Astrocyte of the spinal cord (primary cell): ENCODE measurements around the gene TBL3.
A peak's percentile ranks its signal among the peaks of the same experiment; 100 is the strongest.

ENCODE experiments used
- DNase-seq: peaks from one replicate; pipeline ENCODE4 v3.0.0; 2011; ENCODE audit warnings: low read depth, low spot score
- H3K4me3 ChIP-seq: 2 replicates; pipeline ENCODE4 v1.5.1; 2011; ENCODE audit warnings: low read depth, mild to moderate bottlenecking, low read length, moderate library complexity
- CTCF ChIP-seq: IDR thresholded peaks from 2 replicates; pipeline ENCODE4 v1.5.1; 2012; ENCODE audit warnings: low read depth, mild to moderate bottlenecking, low read length, inconsistent platforms
- in situ Hi-C: cut with HindIII; loops from 2 replicates; pipeline ENCODE4 v1.10.0; 2017; ENCODE audit warnings: low sequenced_read_pairs

The TBL3 gene

DNA sequence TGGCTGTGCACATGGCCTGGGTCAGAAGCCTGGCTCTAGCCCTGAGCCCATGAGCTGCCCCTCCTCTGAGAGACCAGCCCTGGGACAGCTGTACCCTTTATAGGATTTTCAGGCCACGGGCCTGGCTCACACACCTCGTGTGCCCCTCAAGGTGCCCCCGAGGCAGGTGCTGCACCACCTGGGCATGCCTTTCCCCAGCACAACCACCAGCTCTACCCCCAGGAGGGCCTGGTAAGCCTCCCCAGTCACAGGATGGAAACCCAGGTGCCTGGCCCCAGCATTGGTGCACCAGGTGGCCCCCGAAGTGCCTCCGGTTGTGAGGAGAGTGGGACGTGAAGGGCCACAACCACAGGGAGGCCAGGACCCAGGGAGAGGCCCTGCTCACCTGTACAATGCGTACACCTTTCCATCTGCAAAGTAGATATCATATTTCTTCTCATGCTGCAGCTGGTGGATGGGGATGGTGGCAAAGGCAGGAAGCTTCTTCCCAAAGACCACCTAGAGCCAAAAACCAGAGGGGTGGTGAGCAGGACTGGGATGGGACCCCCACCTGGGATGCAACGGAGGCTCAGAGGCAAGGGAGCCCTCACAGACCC is 31.5 kb downstream of the TBL3 start:
- TF ChIP-seq CTCF, result no peak
- DNase-seq, result no peak
- no peak overlapping the region for H3K4me3 ChIP-seq
- in situ Hi-C loops, result no loop called here

GRCh38 chr16:2003827-2004641 is 32.2 kb downstream of the TBL3 start:
- peak; percentile 99 for TF ChIP-seq CTCF
- no peak overlapping the region for H3K4me3 ChIP-seq
- in situ Hi-C loops, result no loop called here
- peak; percentile 81 for DNase-seq

GRCh38 chr16:2004795-2005517 is 33.1 kb downstream of the TBL3 start:
- in situ Hi-C loops, result no loop called here

DNA sequence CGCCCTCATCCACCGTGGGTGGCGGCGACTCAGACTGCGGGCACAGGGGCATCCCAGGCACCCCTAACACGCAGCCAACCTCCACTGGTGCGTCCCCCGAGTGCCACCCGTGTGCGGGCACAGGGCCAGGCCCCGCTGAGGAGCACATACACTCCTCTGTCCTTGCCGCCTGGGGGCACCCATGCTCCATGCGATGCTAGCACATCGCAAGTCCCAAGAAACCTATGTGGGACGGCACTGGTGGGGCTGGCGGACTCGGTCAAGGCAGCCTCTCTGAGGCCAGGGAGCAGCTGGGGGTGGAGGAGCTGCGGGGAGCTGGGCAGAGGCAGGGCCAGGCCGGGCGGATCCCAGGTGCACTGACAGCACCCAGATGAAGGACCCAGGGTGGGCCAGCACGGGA is 33.8 kb downstream of the TBL3 start:
- in situ Hi-C loops, result no loop called here
- no peak for TF ChIP-seq CTCF
- DNase-seq, result no peak
- no peak overlapping the region for H3K4me3 ChIP-seq

More at GRCh38 chr16:2004795-2005517, 33.1 kb downstream of the TBL3 start:
- TF ChIP-seq CTCF, result no peak
- DNase-seq, result no peak
- no peak overlapping the region for H3K4me3 ChIP-seq

DNA sequence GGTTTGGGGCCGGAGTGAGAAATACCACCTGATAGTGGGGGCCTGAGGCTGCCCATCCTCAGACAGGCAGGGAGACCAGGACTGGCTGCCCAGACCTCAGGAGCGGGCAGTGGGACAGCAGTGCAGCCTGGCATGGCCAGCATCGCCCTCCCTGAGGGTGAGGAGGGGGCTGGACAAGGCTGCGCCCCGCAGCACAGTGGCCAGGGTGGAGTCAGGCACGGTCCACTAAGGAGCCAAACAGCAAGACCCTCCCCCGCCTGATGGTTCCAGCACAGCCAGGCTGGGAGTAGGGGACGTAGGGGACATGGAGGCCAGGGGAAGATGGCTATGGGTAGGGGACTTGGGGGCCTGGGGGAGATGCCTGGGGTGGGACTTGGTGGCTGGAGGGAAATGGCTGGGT is 34.5 kb downstream of the TBL3 start:
- in situ Hi-C loops, result no loop called here
- no peak for DNase-seq
- H3K4me3 ChIP-seq, result no peak overlapping the region
- TF ChIP-seq CTCF, result no peak

GRCh38 chr16:2007081-2007836 is 35.4 kb downstream of the TBL3 start:
- in situ Hi-C loops, result no loop called here
- no peak for TF ChIP-seq CTCF
- no peak for DNase-seq
- peak overlapping the region; percentile 10 for H3K4me3 ChIP-seq
